Astrocyte of the cerebellum (primary cell): ENCODE data around the gene RAD51B.

Experiments
- DNase-seq: peaks from one replicate; pipeline ENCODE4 v3.0.0-alpha.2; 2011; ENCODE audit warnings: low read depth
- H3K4me3 ChIP-seq: 2 replicates; pipeline ENCODE4 v1.5.1; 2011; ENCODE audit warnings: mild to moderate bottlenecking, low read depth, low read length, moderate library complexity
- in situ Hi-C: cut with HindIII; loops from 2 replicates; pipeline ENCODE4 v1.10.0; 2017; ENCODE audit warnings: low sequenced_read_pairs
- TF ChIP-seq, protein P1 (sequence below): IDR thresholded peaks from 2 replicates; pipeline ENCODE4 v1.5.1; 2012; ENCODE audit warnings: low read length, low read depth, moderate library complexity, mild to moderate bottlenecking; ENCODE audit errors: missing control alignments

RAD51B gene

DNA sequence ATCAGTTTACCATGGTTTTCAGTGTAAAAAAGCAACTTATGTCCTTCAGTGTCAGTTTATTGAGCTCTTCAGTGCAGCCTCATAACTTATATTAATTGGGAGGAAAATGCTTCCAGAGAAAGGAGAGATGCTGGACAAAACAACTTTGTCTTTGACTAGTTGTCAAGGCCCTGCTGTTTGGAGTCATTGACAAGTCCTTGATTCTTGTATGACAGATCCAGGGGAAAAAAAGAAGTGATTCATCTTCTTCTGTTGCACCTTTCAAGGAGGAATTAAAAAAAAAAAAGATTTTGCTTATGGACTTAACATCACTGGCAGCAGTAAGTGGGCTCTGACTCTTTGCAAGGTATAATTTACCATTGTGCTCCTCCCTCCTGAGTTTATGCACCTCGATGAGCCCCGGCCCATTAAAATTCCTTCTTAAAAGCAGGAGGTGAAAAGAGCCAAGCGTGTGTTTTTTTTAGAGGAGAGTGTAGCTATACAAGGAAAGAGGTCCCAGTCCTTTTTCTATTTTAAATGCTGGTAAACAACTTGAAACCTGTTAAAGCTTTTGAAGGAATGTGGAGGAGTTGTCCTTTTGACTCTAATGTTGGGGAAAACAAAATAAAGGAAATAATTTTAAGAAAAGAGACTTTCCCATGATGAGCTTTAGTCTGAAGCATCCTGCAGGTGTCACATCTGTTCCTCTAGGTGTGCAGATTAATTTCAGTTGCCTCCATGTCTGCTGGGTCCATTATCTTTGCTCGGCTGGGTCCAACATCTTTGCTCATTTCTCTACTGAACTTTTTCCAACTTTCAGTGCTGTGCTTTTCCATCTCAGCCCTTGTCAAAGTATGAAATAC lies 431.6 kb downstream of the RAD51B start:
- no peak overlapping the region for H3K4me3 ChIP-seq
- DNase-seq, result no peak
- TF ChIP-seq, protein P1, sequence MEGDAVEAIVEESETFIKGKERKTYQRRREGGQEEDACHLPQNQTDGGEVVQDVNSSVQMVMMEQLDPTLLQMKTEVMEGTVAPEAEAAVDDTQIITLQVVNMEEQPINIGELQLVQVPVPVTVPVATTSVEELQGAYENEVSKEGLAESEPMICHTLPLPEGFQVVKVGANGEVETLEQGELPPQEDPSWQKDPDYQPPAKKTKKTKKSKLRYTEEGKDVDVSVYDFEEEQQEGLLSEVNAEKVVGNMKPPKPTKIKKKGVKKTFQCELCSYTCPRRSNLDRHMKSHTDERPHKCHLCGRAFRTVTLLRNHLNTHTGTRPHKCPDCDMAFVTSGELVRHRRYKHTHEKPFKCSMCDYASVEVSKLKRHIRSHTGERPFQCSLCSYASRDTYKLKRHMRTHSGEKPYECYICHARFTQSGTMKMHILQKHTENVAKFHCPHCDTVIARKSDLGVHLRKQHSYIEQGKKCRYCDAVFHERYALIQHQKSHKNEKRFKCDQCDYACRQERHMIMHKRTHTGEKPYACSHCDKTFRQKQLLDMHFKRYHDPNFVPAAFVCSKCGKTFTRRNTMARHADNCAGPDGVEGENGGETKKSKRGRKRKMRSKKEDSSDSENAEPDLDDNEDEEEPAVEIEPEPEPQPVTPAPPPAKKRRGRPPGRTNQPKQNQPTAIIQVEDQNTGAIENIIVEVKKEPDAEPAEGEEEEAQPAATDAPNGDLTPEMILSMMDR, result no peak
- in situ Hi-C loops, result loop anchor here (5.0 kb wide), 1 partner anchor 541 kb away; the partner anchor contains the start of gene ZFP36L1

DNA sequence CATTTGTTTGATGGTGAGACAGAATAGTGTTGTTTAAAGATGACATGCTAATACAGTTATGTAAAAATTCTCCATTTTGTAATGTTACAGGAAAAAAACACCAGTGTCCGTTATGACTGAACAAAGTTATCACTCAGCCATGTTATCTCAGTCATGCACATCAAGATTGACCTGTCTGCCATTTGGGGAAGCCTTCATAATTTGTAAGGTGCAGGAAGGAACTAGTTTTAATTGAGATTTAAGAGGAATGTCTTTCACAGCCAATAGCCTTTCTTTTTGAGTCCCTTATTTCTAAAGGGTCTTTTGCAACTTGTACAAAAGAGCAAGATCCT lies 432.2 kb downstream of the RAD51B start:
- no peak overlapping the region for H3K4me3 ChIP-seq
- in situ Hi-C loops, result loop anchor here (5.0 kb wide), 1 partner anchor 541 kb away; the partner anchor contains the start of gene ZFP36L1
- TF ChIP-seq, protein P1, result no peak
- no peak for DNase-seq

DNA sequence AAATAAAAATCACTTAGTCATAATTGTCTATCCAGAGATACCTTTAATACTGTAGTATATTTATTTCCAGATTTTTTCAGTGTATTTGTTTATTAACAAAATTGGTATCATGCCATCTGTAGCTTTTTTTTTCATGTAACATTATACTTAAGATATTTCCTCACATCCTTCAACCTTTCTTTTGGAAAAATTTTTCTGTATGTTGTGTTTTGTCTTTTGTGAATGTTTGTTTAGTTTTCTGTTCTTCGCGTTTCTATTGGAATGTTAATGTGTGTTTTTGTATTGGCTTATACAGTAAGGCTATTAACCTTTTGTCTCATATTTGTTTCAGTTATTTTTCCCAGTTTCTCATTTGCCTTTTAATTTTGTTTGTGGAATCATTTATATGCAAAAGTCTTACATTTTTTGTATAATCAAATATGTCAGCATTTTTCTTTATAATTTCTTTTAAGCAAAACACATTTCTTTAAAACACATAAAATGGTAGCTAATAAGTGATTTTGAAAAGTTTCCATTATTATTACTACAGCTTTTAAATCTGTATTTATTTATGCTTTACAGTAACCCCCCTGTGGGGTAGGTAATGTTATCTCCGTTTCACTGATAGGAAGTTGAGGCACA lies 433.7 kb downstream of the RAD51B start:
- in situ Hi-C loops, result loop anchor here (5.0 kb wide), 1 partner anchor 539 kb away; the partner anchor contains the start of gene ZFP36L1
- TF ChIP-seq, protein P1, result no peak
- DNase-seq, result no peak
- no peak overlapping the region for H3K4me3 ChIP-seq

DNA sequence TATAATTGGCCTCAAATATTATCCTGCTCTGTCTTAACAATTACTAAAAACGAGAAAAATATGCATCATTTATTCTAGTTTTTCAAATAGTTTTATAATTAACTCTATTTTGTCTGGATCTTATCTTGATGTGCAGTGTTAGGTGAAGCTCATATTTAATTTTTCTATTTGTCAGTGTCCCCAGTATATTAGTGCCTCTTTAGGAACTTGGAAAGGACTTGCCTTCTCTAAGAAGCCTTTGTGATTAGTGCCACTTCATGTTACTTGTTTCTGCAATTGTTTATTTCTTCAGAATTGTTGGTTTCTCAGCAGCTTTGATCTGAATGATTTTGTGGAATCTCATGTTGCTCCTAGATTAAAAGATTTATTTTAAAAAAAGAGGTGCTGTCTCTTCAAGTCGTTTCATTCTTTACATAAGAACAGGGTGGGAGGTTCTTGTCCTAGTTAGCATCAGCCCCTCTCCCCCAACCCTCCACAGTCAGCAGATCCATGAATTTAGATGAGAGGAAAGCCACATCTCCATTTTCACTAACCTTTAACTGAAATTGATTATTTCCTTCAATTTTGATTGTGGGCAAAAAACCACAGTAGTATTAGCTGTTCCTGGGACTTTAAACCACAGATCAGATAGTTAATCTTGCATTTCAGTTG lies 434.4 kb downstream of the RAD51B start:
- in situ Hi-C loops, result loop anchor here (5.0 kb wide), 1 partner anchor 538 kb away; the partner anchor contains the start of gene ZFP36L1
- DNase-seq, result no peak
- no peak overlapping the region for H3K4me3 ChIP-seq
- TF ChIP-seq, protein P1, result no peak

DNA sequence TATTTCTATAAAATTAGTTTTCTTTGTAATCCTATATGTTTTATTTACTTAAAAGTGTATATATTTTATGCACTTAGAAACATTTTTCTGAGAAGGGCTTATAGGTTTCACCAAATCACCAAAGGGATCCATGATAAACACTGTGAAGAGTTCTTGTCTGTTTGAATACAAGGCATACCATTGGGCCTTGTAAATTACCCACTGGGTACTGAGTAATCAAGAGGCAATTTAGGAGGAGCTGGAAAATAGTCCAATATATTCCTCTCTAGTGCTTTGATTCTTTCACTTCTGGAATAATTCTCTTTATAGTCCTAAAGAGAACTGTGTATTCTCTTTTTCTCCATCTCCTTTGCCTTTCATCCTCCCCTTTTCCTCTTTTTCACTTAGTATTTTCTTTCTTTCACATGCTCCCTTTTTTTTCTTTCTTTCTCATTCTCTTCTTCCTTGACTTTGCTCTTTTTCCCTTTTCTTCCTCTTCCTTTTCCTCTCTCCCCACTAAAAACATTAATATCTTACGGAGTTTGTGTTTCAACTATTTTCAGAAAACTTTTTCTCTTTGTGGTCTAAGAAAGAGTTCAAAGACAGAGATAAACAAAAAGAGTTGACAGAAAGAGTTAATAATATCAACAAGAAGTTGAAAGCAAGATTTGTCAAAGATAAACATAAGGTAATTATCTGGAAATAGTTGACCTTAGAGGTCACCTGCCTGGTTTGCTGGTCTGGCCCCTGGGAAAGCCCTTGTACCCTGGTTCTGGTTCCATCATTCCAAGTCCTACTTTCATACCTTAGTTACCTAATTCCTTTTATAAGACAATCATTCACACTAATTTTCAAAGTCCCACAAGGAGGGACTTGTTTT lies 435.3 kb downstream of the RAD51B start:
- no peak overlapping the region for H3K4me3 ChIP-seq
- in situ Hi-C loops, result loop anchor here (5.0 kb wide), 1 partner anchor 537 kb away; the partner anchor contains the start of gene ZFP36L1
- DNase-seq, result no peak
- TF ChIP-seq, protein P1, result no peak
